Medulla oblongata (tissue), 1 donor: ENCODE results near the gene SNX14.
"Not testable (repeated sequence)": the region's sequence is repeated elsewhere in the genome, so short reads cannot be mapped to it uniquely, and the experiment has no call there.

Experiments used
- DNase-seq: peaks from one replicate; pipeline ENCODE4 v3.0.0-alpha.2; 2015; ENCODE audit errors: extremely low spot score

The SNX14 gene

DNA sequence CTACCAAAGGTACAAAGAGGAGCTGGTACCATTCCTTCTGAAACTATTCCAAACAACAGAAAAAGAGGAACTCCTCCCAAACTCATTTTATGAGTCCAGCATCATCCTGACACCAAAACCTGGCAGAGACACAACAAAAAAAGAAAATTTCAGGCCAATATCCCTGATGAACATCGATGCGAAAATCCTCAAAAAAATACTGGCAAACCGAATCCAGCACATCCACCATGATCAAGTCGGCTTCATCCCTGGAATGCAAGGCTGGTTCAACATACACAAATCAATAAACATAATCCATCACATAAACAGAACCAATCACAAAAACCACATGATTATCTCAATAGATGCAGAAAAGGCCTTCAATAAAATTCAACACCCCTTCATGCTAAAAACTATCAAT lies 10.8 kb downstream of the SNX14 start:
- DNase-seq: not testable (repeated sequence)

DNA sequence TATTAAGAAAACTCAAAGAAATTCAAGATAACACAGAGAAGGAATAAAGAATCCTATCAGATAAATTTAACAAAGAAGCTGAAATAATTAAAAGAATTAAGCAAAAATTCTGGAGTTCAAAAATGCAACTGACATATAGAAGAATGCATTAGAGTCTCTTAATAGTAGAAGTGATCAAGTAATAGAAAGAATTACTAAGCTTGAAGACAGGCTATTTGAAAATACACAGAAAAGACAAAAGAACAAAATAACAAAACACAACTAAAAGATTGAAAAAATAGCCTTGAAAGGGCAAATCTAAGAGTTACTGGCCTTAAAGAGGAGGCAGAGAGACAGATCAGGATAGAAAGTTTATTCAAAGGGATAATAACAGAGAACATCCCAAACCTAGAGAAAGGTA lies 12.1 kb downstream of the SNX14 start:
- DNase-seq: no peak

DNA sequence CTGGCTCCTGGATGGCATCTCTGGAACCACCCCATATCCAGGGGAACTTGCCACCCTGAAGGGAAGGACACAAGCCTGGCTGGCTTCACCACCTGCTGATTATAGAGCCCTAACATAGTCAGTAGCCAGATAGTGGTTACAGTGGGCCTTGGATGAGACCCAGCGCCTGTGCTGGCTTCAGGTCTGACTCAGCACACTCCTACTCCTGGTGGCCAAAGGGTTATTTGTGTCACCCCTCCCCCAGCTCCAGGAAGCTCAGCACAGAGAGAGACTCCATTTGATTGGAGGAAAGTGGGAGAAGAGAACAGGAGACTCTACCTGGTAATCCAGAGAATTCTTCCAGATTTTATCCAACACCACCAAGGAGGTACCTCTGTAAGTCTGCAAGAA lies 12.8 kb downstream of the SNX14 start:
- no peak for DNase-seq

DNA sequence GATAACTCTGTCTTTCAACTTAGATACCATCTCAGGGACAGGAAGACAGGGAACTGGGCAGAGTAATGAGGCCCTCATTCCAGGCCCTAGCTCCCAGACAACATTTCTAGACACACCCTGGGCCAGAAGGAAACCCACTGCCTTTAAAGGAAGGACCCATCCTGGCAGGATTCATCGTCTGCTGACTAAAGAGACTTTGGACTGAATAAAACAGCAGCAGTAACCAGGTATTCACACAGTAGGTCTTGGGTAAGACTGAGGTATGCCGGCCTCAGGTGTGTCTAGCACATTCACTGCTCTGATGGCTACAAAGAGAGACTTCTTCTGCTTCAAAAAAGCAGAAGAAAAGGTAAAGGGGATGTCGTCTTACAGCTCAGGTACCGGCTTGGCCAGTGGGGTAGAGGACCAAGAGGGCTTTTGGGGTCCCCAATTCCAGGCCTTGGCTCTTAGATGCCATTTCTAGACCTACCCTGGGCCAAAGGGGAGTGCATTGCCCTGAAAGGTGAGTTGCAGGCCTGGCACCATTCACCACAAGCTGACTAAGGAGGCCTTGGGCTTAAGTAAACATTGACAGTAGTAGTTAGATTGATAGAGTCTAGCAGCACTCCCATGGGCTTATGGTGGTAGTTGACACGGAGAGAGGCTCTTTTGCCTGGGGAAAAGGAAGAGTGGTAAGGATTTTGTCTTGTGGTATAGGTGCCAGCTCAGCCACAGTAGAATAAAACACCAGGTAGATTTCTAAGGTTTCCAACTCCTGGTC lies 13.4 kb downstream of the SNX14 start:
- no peak for DNase-seq

DNA sequence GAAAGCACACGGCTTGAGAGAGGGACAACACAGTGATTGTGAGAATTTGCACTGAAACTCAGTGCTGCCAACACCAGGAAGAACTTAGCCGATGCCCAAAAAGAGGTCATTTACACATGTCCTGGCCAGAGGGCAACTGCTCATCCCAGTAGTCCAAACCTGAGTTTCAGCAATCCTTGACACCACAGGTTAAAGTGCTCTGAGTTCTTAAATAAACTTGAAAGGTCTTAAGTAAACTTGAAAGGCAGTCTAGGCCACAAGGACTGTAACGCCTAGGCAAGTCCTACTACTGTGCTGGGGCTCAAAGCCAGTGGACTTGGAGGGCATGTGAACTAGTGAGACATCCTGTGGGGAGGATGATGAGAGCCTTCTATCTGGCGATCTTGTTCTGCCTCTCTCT lies 14.1 kb downstream of the SNX14 start:
- no peak for DNase-seq

DNA sequence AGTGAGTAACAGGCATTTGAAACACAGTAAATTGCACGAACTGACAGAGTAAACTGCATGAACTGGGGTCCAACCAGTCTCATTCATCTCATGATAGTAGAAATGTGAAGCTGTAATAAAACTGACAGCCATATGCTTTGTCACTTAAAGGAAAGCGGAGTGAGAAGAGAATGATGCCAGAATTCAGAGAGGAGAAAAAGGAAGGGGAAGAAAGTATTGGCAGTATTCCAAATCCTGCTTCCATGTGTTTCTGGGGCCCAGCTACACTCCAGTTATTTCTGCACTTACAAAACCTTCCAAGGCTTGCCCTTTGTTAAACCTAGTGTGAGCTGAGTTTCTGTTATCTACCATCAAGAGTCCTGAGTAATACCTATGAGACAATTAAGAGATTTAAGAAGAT lies 17.2 kb downstream of the SNX14 start:
- DNase-seq: no peak

DNA sequence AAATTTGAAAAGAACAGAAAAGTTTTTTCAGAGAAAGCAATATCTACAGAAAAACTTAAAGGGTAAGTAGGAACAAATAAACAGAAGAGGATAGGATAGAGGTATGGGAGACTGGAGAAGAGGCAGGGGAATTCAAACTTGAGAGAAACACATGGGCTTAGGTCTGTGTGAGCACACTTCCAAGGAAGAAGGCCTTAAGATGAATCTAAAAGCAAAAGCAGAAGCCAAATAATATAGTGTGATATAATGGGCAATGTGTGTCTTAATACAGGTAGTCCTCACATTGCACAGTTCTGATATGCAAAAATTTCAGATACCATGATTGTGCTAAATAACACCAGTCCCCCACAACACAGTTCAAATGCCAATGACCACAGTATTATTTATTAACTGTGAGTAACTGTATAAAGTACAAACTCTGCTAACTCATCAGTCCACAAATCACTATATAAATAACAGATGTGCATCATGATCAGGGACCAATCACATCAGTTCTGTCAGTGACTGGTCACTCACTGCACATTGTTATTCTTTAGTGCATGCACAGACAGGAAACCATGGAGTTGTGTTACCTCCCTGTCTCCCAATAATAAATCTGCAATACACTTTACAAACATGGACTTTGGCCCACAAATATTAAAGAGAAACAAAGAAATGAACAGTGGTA lies 18.6 kb downstream of the SNX14 start:
- DNase-seq: no peak

DNA sequence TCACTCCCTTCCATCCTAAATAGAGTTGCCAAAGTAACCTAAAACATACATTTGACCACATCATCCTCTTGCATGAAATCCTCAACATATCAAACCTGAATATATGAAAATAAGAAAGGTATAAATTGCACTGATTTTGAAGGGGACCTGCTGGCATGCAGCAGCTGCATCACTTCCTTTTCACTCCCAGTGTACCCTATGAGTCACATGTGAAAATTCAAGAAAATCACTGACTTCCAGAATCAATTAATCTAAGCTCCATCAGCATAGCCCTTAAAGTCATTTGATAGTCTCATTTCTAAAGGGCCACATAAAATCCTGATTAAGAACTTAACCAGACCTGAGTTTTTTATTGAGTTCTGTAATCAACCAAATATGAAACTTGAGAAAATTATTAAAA lies 24.3 kb downstream of the SNX14 start:
- no peak for DNase-seq

DNA sequence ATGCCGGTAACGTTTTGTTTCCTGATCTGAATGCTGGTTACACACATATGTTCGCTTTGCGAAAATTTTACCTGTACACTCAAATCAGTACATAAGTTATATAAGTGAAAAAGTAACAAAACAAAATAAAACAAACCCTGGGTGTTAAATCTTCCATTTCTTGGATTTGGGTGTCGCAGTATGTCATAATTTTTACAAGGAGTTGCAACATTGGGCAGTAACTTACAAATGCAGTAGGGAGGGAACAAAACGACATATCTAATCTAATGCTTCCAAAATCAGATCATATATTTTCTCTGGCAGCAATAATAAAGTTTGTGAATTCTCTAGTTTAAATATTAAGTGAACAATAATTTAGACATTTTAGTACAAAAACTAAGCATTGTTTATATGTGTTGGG lies 25.2 kb downstream of the SNX14 start:
- no peak for DNase-seq

DNA sequence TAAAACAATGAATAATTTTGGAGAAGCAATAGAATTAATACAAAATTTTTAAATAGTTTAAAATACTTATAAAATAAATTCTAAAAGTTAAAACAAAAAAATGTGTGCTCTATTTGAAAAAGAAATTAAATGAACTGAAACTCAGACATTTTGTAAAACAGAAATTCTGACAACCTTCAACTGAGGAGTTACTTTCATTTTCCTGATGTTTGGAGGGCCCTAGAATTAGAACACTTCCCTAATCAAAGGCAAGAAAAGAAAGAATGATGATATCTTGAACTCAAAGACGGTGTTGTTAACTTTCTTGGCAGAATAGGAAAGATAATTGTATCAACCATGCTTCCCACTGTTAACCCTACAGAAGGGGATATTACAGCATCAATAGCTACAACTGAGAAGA lies 27.9 kb downstream of the SNX14 start:
- DNase-seq: no peak

DNA sequence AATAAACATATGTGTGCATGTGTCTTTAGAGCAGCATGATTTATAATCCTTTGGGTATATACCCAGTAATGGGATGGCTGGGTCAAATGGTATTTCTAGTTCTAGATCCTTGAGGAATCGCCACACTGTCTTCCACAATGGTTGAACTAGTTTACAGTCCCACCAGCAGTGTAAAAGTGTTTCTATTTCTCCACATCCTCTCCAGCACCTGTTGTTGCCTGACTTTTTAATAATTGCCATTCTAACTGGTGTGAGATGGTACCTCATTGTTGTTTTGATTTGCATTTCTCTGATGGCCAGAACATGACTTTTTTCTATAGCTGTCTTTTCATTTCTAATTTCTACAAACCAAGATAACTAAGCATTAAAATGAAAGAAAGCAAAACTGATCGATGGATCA lies 29.4 kb downstream of the SNX14 start:
- not testable (repeated sequence) for DNase-seq

DNA sequence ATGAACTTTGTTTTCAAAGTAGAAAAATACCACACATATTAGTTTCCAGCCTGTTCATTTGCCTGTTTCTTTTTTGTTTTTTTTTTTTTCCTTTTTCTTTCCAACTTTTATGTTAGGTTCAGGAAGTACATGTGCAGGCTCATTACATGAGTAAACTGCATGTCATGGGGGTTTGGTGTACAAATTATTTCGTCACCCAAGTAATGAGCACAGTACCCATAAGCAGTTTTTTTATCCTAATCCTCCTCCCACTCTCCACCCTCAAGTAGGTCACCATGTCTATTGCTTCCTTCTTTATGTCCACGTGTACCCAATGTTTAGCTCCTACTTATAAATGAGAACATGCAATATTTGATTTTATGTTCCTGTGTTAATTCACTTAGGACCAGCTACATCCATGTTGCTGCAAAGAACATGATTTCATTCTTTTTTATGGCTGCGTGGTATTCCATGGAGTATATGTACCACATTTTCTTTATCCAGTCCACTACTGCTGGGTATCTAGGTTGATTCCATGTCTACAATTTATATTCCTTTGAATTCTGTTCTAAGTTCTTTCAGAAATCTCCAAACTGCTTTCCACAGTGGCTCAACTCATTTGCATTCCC lies 31.8 kb downstream of the SNX14 start:
- no peak for DNase-seq

DNA sequence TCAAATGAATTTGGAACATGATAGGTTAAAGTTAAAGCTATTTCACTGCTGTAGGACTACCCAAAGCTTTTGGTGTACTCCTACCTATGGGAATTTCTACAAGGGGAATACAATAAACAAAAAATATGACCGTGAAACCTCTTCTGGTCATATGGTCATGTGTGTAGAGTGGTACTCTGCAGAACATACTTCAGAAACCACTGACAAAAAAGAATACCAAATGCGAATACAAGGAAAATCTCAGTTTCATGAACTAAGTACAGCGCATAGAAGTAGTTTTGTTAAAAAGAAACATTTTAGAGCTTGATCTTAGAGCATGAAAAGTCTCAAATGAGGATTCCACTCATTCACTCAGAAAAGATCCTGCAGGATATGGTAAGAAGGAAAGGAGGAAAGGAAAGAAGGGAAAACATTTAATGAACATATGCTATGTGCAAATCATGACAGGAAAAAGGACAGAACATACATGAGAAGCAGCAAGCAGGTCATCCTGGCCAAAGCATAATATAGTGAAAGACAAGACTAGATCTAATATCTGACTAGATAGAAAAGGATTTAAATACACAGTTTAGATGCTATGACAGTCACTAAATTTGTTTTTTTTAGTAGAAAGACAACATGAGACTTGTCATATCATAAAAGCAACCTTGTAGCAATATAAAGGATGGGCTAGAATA lies 36.5 kb downstream of the SNX14 start:
- DNase-seq: no peak

DNA sequence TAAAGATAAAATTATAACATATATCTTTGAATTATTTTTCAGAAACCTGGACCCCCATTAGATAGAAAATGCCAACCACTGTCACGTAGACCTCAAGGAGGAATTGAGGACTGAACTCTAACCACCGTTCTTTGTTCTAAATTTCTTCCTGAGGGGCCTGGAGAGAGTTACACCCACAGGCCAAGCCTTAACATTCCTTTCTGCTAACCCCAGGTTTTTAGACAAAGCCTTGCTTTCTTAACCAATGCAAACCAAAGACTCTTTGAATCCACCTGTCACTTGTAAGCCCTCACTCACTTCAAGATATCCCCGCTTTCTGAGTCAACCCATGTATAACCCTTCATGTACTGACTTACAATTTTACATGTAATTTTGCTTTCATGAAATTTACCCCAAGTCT lies 41.0 kb downstream of the SNX14 start:
- DNase-seq: no peak

DNA sequence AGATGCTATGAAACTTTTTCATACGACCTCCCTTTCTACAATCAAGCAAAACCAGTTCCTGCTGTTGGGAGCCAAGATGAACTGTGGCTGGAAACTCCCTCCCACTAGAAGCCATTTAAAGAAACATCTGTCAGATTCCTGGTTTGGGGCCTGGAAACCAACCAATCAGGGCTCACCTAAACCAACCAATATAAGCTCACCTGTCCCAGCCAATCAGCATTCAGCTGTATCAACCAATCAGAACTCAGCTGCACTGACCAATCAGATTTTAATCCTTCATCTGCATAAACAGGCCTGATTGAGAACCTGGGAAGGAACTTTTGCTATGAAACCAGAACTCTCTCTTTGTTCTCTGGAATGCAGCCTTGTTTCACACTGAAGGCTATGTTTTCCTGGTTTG lies 42.4 kb downstream of the SNX14 start:
- no peak for DNase-seq

DNA sequence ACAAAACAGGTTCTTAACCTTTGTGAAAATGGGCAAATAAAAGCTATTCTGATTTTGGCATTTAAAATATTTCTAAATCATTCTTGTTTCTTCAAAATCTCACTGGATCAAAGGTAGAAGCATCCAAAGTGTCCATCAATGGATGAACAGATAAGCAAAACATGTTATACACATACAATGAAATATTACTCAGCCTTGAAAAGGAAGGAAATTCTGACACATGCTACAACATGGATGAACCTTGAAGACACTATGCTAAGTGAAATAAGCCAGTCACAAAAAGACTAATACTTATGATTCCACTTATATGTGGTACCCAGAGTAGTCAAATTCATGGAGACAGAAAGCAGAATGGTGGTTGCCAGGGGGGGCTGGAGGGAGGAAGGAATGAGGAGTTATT lies 45.9 kb downstream of the SNX14 start:
- DNase-seq: no peak

DNA sequence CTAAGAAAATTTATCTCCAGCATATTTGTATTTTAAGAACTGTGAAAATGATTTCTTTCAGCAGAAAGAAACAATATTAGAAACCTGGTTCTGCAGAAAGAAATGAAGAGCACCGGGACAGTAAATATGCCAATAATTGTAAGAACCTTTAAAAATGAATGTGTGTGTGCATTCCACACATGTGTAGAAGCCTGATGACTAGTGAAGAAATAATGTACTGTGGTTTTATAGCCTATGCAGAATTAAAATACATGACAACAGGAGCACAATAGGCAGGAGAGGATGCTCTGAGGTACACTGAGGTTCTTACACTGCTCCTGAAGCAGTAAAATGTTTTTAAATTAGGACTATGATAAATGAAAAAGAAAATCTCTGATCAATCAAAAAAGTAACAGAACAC lies 48.9 kb downstream of the SNX14 start:
- no peak for DNase-seq

DNA sequence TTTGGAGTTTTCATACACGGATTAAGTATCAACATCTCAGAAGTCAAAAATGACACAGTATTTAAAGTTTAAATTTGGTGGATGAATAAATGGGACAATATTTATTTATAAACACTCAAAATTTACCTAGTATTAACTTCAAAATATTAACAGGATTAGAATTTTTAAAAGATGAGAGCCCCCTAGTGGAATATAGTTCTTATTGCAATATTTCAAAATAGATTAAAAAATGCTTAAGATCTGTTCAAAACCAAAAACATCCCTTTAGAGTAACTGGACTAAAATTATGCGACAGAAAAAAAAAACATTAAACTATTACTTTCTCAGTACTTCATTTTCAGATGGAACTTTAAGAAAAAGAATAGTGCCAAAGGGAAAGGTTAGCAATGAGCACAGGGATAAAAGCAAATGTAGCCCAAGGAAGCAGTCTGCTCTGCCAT lies 56.6 kb downstream of the SNX14 start:
- DNase-seq: no peak

DNA sequence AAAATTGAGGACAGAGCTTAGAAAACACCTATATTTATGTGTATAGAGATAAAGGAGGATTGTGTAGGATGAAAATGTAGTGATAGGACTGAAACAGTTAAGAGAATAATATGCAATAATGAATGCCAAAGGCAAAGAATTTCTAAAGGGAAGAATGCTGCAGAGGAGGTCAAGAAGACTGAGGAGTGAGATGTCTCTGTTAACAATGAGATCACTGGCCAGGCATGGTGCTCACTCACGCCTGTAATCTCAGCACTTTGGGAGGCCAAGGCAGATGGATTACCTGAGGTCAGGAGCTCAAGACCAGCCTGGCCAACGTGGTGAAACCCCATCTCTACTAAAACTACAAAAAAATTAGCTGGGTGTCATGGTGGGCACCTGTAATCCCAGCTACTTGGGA lies 69.4 kb downstream of the SNX14 start:
- not testable (repeated sequence) for DNase-seq

DNA sequence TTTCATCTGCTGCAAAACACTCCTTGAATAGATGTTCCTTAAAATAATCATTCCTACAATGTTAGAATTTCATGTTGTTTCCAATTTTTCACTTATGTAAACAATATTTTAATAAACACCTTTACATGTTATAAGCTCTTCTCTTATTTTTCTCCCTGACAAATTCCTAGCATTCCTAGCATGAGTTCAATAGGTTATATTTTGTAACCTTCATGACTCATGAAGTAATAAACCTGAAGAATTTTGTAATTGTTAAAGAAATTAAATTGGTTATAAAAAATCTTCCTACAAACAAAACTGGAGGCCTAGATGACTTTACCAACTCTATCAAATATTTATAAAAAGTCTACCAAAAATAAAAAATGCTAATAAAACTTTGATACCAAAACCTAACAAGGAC lies 77.5 kb downstream of the SNX14 start:
- DNase-seq: no peak

DNA sequence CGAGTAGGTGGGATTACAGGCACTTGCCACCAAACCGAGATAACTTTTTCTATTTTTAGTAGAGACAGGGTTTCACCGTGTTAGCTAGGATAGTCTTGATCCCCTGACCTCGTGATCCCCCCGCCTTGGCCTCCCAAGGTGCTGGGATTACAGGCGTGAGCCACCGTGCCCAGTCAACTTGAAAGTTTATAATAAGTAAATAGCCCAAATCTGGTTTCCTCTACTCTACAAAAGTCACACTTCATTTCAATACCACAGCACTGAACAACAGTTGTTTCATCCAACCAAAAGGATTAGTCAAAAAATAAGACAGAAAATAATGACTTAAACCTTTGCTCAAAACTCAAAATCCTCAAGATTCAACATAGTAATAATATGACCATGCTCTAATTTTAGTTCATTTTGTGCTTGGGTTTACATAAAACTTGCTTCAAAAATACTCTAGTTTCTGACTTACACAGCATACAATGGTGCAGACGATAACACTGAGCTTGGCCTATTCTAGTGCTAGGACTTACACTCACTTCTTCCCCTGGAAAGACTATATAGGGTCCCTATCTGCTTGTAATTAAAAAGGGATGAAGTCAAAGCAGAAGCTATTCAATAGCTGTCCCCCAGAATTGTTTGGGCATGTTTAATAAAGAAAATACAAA lies 87.1 kb downstream of the SNX14 start:
- no peak for DNase-seq

DNA sequence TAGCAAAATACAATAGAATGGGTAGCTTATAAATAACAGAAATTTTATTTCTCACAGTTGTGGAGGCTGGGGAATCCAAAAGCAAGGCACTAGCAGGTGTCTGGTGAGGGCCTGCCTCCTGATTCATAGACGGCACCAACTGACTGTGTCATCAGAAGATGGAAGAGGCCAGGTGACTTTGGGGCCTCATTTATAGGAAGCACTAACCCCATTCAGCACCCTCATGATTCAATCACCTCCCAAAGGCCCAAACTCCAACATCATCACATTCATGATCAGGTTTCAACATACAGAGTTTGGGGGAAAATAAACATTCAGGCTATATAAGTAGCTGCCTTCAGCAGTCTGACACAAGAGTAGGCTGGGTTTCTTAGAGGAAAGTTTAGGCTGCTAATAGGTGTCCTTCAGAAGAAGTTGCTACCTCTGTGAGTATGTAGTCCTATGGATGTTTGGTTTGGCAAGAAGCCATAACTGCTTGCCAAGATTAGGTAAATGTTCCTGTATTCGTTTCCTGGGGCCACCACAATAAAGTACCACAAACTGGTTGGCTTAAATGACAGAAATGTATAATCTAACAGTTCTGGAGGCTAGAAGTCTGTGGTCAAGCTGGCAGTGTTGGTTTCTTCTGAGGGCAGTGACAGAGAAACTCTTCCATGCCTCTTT lies 94.9 kb downstream of the SNX14 start:
- no peak for DNase-seq
